Measurements from ENCODE around the gene UBAC1. TPM values are rescaled to one million over a fixed set of nuclear protein-coding genes. Genes with fewer than 3 reads are reported as not detected.
"Not testable (repeated sequence)": the region's sequence is repeated elsewhere in the genome, so short reads cannot be mapped to it uniquely, and the experiment has no call there.

The UBAC1 gene
- total and polyA plus RNA-seq, 7 donors, result 71.1 to 261 (median 162) TPM

DNA sequence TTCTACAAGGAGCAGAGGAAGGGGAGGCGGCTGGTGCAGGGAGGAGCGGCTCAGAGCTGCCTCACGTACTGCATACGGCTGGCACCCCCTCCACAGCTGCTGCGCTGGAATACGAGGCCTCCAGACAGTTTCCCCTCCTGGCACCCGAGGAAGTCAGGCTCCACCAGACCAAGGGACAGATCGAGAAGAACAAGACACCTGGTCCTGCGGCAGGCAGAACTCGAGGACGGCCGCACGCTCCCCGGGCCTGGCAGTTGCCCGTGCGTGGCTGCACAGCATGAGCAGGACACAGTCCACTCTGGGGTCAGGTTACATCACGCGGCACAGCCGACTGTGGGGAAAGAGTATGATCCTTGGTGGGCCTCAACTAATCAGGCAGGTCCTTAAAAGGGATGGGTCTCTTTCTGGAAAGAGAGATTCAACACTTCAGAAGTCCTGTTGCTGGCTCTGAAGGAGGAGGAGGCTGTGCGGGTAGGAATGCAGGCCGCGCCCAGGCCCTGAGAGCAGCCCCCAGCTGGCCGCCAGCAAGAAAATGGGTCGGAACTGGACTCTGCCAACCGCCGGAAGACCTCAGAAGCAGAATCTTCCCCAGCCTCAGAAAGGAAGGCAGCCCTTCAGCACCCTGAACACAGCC lies 11.6 kb downstream of the UBAC1 start:
- peak overlapping the region; percentile 93 for H3K27ac ChIP-seq
- intact Hi-C loops (cut with DNase I), result no loop called here
- peaks cover 80% of the 10 kb centered on the region for H3K4me1 ChIP-seq
- no peaks in the 10 kb centered on the region for H3K9me3 ChIP-seq
- peaks cover 6 to 76% of the 10 kb centered on the region in 2 donors for H3K36me3 ChIP-seq (ENCODE audit: insufficient read depth in 1 of 2, low read depth in 1 of 2)
- no peaks in the 10 kb centered on the region for H3K27me3 ChIP-seq (ENCODE audit: insufficient read depth in 3 of 3, low read length in 2 of 3)
- peak overlapping the region; percentile 33 for H3K4me3 ChIP-seq
- DNase-seq, result peak; percentile 67 to 85
- TF ChIP-seq, protein P1, sequence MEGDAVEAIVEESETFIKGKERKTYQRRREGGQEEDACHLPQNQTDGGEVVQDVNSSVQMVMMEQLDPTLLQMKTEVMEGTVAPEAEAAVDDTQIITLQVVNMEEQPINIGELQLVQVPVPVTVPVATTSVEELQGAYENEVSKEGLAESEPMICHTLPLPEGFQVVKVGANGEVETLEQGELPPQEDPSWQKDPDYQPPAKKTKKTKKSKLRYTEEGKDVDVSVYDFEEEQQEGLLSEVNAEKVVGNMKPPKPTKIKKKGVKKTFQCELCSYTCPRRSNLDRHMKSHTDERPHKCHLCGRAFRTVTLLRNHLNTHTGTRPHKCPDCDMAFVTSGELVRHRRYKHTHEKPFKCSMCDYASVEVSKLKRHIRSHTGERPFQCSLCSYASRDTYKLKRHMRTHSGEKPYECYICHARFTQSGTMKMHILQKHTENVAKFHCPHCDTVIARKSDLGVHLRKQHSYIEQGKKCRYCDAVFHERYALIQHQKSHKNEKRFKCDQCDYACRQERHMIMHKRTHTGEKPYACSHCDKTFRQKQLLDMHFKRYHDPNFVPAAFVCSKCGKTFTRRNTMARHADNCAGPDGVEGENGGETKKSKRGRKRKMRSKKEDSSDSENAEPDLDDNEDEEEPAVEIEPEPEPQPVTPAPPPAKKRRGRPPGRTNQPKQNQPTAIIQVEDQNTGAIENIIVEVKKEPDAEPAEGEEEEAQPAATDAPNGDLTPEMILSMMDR (IDR thresholded peaks at IDR 0.05), result no peak
- peak; percentile 47 to 63 (median 52) for ATAC-seq
- WGBS, 3 donors, result 35 to 55% (median 38%) methylated on average over 26 of the region's 26 CpGs

DNA sequence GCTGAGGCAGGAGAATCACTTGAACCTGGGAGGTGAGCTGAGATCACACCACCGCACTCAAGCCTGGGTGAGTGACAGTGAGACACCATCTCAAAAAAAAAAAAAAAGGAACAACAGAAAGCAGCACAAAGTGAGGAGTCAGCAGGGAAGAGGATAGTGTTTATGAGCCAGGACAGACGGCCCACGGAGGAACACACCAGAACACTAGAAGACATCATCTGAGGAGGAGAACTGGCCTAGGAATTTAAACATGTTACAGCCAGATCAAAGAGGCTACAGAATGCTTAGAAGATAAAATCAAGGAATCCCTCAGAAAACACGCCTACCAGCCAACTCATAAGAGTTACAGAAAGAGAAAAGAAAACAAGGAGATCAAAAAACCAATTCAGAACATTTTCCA lies 12.2 kb downstream of the UBAC1 start:
- ATAC-seq, result no peak
- peaks cover 74% of the 10 kb centered on the region for H3K4me1 ChIP-seq
- intact Hi-C loops (cut with DNase I), result no loop called here
- H3K27me3 ChIP-seq (ENCODE audit: insufficient read depth in 3 of 3, low read length in 2 of 3), result no peaks in the 10 kb centered on the region
- DNase-seq, result no peak
- peak overlapping the region; percentile 33 for H3K4me3 ChIP-seq
- no peaks in the 10 kb centered on the region for H3K9me3 ChIP-seq
- H3K27ac ChIP-seq, result peak overlapping the region; percentile 93
- WGBS, 3 donors, result 55 to 71% (median 61%) methylated on average over 4 of the region's 4 CpGs
- H3K36me3 ChIP-seq (ENCODE audit: insufficient read depth in 1 of 2, low read depth in 1 of 2), result peaks cover 6 to 76% of the 10 kb centered on the region in 2 donors
- TF ChIP-seq, protein P1 (IDR thresholded peaks at IDR 0.05), result no peak

DNA sequence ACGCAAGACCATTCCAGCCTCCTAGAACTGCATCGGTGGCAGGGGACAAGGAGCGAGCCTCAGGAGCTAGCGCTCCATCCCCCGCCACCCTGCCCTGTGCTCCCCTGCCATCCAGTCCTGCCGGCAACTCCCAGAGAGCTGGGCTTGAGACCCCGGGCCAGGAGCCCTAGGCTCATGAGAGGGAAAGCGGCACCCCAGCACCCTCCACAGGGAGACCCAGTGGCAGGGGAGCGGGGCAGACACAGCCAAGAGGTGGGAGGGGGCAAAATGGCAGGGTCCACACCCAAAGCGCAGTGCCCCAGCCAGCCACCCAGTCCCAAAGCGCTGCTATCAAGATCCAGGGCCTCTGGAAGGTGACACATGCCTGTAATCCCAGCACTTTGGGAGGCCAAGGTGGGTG lies 12.7 kb downstream of the UBAC1 start:
- Histone ChIP-seq H3K9me3 (no peaks in the 10 kb centered on the region), H3K4me3 (no peak overlapping the region), H3K36me3 (ENCODE audit: insufficient read depth in 1 of 2, low read depth in 1 of 2) (peaks cover 6 to 77% of the 10 kb centered on the region in 2 donors), H3K27ac (peak overlapping the region; percentile 93), H3K4me1 (peaks cover 71% of the 10 kb centered on the region), H3K27me3 (ENCODE audit: insufficient read depth in 3 of 3, low read length in 2 of 3) (no peaks in the 10 kb centered on the region)
- ATAC-seq (no peak), DNase-seq (no peak)
- 85 to 90% (median 88%) methylated on average over 11 of the region's 11 CpGs for WGBS, 3 donors
- TF ChIP-seq, protein P1 (IDR thresholded peaks at IDR 0.05), result no peak
- intact Hi-C loops (cut with DNase I), result no loop called here

DNA sequence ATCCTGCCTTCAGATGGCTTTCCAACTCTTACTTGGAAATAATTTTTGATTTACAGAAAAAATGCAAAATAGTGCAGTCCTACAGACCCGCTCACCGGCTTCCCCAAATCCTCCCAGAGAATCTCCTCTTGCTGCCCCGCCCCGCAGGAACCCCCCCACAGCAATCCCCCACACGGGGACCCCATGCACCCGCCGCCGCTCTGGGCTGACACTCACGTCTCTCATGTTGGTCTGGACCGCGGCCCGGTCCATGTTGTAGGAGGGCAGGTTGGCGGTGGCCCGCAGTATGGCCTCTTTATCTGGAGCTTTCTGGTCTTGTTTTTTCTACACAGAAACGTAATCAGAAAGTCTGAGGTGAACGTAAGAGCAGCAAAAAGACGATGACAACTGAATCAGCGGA lies 13.6 kb downstream of the UBAC1 start:
- Histone ChIP-seq H3K27ac (peak overlapping the region; percentile 93), H3K36me3 (ENCODE audit: insufficient read depth in 1 of 2, low read depth in 1 of 2) (peaks cover 6 to 77% of the 10 kb centered on the region in 2 donors), H3K27me3 (ENCODE audit: insufficient read depth in 3 of 3, low read length in 2 of 3) (no peaks in the 10 kb centered on the region), H3K4me3 (no peak overlapping the region), H3K4me1 (peaks cover 63% of the 10 kb centered on the region), H3K9me3 (no peaks in the 10 kb centered on the region)
- TF ChIP-seq, protein P1 (IDR thresholded peaks at IDR 0.05), result no peak
- intact Hi-C loops (cut with DNase I), result no loop called here
- ATAC-seq, result no peak
- no peak for DNase-seq
- WGBS, 3 donors, result 92 to 94% (median 94%) methylated on average over 18 of the region's 18 CpGs

DNA sequence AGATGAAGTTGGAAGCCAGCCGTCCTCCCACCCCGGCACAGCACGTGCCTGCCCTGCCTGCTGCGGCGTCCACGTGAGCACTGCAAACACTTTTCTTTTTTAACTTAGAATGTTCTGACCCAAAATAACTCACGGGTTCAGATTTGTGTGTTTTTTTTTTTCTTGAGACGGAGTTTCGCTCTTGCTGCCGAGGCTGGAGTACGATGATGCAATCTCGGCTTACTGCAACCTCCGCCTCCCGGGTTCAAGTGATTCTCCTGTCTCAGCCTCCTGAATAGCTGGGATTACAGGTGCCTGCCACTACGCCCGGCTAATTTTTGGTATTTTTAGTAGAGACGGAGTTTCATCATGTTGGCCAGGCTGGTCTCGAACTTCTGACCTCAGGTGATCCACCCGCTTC lies 14.1 kb downstream of the UBAC1 start:
- ATAC-seq; H3K9me3 ChIP-seq; H3K27me3 ChIP-seq (ENCODE audit: insufficient read depth in 3 of 3, low read length in 2 of 3); intact Hi-C loops (cut with DNase I); DNase-seq: not testable (repeated sequence)
- peaks cover 64% of the 10 kb centered on the region for H3K4me1 ChIP-seq
- H3K27ac ChIP-seq, result peak overlapping the region; percentile 93
- 62 to 82% (median 65%) methylated on average over 19 of the region's 19 CpGs for WGBS, 3 donors
- H3K36me3 ChIP-seq (ENCODE audit: insufficient read depth in 1 of 2, low read depth in 1 of 2), result peaks cover 6 to 78% of the 10 kb centered on the region in 2 donors
- peak overlapping the region; percentile 22 for H3K4me3 ChIP-seq

All from psoas muscle (tissue), 8 donors.